ENCODE data around the gene TOMM20.
"Not testable (repeated sequence)": the region's sequence is repeated elsewhere in the genome, so short reads cannot be mapped to it uniquely, and the experiment has no call there.

DNA sequence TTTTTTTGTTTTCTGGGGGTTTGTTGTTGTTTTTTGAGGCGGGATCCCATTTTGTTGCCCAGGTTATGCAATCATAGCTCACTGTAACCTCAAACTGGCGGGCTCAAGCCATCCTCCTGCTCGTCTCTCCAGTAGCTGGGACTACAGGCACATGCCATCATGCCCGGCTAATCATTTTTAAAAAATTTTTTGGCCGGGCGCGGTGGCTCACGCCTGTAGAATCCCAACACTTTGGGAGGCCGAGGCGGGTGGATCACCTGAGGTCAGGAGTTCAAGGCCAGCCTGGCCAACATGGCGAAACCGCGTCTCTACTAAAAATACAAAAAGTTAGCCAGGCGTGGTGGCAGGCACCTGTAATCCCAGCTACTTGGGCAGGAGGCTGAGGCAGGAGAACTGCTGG lies 31.1 kb downstream of the TOMM20 start:
- TF ChIP-seq, protein P1, sequence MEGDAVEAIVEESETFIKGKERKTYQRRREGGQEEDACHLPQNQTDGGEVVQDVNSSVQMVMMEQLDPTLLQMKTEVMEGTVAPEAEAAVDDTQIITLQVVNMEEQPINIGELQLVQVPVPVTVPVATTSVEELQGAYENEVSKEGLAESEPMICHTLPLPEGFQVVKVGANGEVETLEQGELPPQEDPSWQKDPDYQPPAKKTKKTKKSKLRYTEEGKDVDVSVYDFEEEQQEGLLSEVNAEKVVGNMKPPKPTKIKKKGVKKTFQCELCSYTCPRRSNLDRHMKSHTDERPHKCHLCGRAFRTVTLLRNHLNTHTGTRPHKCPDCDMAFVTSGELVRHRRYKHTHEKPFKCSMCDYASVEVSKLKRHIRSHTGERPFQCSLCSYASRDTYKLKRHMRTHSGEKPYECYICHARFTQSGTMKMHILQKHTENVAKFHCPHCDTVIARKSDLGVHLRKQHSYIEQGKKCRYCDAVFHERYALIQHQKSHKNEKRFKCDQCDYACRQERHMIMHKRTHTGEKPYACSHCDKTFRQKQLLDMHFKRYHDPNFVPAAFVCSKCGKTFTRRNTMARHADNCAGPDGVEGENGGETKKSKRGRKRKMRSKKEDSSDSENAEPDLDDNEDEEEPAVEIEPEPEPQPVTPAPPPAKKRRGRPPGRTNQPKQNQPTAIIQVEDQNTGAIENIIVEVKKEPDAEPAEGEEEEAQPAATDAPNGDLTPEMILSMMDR (IDR thresholded peaks at IDR 0.05; ENCODE audit: insufficient read depth, low read depth, low read length): not testable (repeated sequence)
- not testable (repeated sequence) for TF ChIP-seq EZH2 (IDR thresholded peaks at IDR 0.05; ENCODE audit: insufficient read depth, low read length)
